ENCODE measurements around the gene SLC25A34. TPM values are rescaled to one million over a fixed set of nuclear protein-coding genes. Genes with fewer than 3 reads are reported as not detected.

The SLC25A34 gene
- 10 to 100 TPM in 3 of 4 donors, 1 to 10 TPM in 1; 3.2 to 51.2 (median 24.8) TPM for polyA plus RNA-seq
- long read RNA-seq, donor 1: 0 reads
- long read RNA-seq, donor 2: 0 reads
- long read RNA-seq, donor 3: 0 reads
- long read RNA-seq, donor 4: 0 reads
- long read RNA-seq, donor 5, partial matches to known transcripts: 0 of 1 reads
- long read RNA-seq, donor 5, other reads (novel, unspliced or antisense): 0 of 1 reads
- long read RNA-seq, donor 6: 0 reads
- long read RNA-seq, donor 7: 0 reads
- long read RNA-seq, donor 8, partial matches to known transcripts: 0 of 1 reads
- long read RNA-seq, donor 8, other reads (novel, unspliced or antisense): 0 of 1 reads
- long read RNA-seq, donor 9: 0 reads
- long read RNA-seq, donor 10: 0 reads

DNA sequence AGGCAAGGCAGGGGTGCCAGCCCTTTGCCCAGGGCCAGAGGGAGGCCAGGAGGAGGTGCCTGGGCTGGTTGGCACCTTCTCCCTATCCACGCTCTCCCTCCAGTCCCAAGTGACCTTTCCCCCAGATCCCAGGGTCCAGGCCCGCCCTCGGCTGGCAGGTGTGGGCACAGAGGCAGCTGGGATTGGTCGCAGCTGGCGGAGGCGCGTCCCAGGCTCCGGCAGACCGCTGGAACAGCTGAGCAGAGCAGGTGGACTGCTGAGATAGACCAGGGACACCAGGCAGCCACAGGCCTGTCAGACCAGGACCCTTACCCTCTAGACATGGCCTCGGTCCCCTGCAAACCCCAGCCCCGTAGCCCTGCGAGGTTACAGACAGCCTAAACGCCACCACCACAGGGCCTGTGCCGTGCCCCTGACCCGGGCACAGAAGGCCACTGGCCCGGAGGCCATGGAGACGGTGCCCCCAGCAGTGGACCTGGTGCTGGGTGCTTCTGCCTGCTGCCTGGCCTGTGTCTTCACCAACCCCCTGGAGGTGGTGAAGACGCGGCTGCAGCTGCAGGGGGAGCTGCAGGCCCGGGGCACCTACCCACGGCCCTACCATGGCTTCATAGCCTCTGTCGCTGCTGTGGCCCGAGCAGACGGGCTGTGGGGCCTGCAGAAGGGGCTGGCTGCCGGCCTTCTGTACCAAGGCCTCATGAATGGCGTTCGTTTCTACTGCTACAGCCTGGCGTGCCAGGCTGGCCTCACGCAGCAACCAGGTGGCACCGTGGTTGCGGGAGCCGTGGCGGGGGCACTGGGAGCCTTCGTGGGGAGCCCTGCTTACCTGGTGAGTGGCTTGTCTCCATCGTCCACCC is at the start of gene SLC25A34:
SLC25A34 (plus strand) TSS at position 221 of the 854 bp plus-strand sequence; CDS start at position 449, 228 bp downstream.
- 20 to 60% (median 49%) methylated on average over 33 to 35 of the region's 35 CpGs for WGBS, 3 donors
- Histone ChIP-seq H3K36me3 (ENCODE audit: control insufficient read depth in 3 of 3, insufficient read depth in 2 of 3, low read depth in 1 of 3, low read length in 3 of 3) (peaks cover 6 to 68% (median 10%) of the 10 kb centered on the region in 3 donors), H3K27me3 (ENCODE audit: control insufficient read depth in 3 of 3, insufficient read depth in 3 of 3, low read length in 3 of 3) (no peaks in the 10 kb centered on the region), H3K9me3 (ENCODE audit: control insufficient read depth in 2 of 2, insufficient read depth in 1 of 2, low read depth in 1 of 2, low read length in 1 of 2) (no peaks in the 10 kb centered on the region), H3K4me3 (ENCODE audit: low read depth in 1 of 3, low read length in 3 of 3) (peak within 1 kb of the TSS in 1 of 3 donors; percentile 66), H3K27ac (ENCODE audit: low read depth in 1 of 3, low read length in 2 of 3) (peak within 1 kb of the TSS; percentile 58 to 97 (median 88)), H3K4me1 (ENCODE audit: control insufficient read depth in 3 of 3, insufficient read depth in 2 of 3, low read depth in 1 of 3, low read length in 2 of 3) (peaks cover 0 to 38% (median 3%) of the 10 kb centered on the region in 3 donors)
- DNase-seq: peak; percentile 94 to 99
- no peak for FAIRE-seq

DNA sequence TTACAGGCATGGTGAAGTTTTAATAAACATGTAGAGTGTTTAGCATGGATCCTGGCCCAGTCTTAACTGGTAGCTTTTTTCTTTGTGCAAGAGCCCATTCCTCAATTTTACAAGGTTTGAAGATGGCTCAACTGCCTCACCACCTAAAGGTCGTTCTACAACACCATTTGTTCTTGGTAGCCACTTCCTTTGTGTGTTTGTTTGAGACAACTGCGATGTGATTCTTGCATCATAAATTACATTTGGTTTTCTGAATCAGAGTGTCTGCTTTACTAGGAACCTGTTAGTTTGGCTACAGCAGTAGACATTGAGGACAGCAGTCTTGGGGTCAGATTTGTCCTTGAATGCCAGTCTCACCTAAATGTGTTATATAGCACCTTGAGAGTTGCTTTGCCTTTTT is 48.6 kb upstream of the SLC25A34 start:
- H3K4me3 ChIP-seq (ENCODE audit: low read depth in 1 of 3, low read length in 3 of 3): no peak overlapping the region
- DNase-seq (no peak), FAIRE-seq (no peak)
- H3K4me1 ChIP-seq (ENCODE audit: control insufficient read depth in 3 of 3, insufficient read depth in 2 of 3, low read depth in 1 of 3, low read length in 2 of 3): peaks cover 0 to 13% (median 6%) of the 10 kb centered on the region in 3 donors
- peaks cover 0 to 15% (median 3%) of the 10 kb centered on the region in 3 donors for H3K36me3 ChIP-seq (ENCODE audit: control insufficient read depth in 3 of 3, insufficient read depth in 2 of 3, low read depth in 1 of 3, low read length in 3 of 3)
- no peaks in the 10 kb centered on the region for H3K27me3 ChIP-seq (ENCODE audit: control insufficient read depth in 3 of 3, insufficient read depth in 3 of 3, low read length in 3 of 3)
- no peak overlapping the region for H3K27ac ChIP-seq (ENCODE audit: low read depth in 1 of 3, low read length in 2 of 3)
- H3K9me3 ChIP-seq (ENCODE audit: control insufficient read depth in 2 of 2, insufficient read depth in 1 of 2, low read depth in 1 of 2, low read length in 1 of 2): no peaks in the 10 kb centered on the region
- WGBS, 3 donors: 65 to 82% (median 81%) methylated on average over 2 of the region's 2 CpGs

DNA sequence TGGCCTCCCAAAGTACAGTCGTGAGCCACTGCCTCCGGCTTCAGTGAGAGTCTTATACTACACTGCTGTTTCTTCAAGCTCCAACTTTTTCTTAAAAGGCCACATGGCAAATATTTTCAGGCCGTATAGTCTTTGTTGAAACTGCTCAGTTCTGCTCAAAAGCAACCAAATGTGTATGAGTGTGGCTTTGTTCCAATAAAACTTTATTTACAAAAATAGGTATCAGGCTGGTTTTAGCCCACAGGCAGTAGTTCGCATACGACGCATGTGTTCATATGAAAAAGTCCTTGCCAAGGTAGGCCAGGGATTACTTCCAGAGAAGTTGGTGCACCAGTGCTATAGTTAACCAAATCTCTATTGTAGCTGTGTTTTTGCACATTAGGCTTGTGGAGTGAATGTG is 45.7 kb upstream of the SLC25A34 start:
- Histone ChIP-seq H3K4me1 (ENCODE audit: control insufficient read depth in 3 of 3, insufficient read depth in 2 of 3, low read depth in 1 of 3, low read length in 2 of 3) (peaks cover 0 to 10% (median 0%) of the 10 kb centered on the region in 3 donors), H3K4me3 (ENCODE audit: low read depth in 1 of 3, low read length in 3 of 3) (no peak overlapping the region), H3K27me3 (ENCODE audit: control insufficient read depth in 3 of 3, insufficient read depth in 3 of 3, low read length in 3 of 3) (no peaks in the 10 kb centered on the region), H3K36me3 (ENCODE audit: control insufficient read depth in 3 of 3, insufficient read depth in 2 of 3, low read depth in 1 of 3, low read length in 3 of 3) (peaks cover 0 to 18% (median 3%) of the 10 kb centered on the region in 3 donors), H3K9me3 (ENCODE audit: control insufficient read depth in 2 of 2, insufficient read depth in 1 of 2, low read depth in 1 of 2, low read length in 1 of 2) (no peaks in the 10 kb centered on the region), H3K27ac (ENCODE audit: low read depth in 1 of 3, low read length in 2 of 3) (no peak overlapping the region)
- FAIRE-seq (no peak), DNase-seq (no peak)
- 95 to 99% (median 95%) methylated on average over 6 of the region's 6 CpGs for WGBS, 3 donors

DNA sequence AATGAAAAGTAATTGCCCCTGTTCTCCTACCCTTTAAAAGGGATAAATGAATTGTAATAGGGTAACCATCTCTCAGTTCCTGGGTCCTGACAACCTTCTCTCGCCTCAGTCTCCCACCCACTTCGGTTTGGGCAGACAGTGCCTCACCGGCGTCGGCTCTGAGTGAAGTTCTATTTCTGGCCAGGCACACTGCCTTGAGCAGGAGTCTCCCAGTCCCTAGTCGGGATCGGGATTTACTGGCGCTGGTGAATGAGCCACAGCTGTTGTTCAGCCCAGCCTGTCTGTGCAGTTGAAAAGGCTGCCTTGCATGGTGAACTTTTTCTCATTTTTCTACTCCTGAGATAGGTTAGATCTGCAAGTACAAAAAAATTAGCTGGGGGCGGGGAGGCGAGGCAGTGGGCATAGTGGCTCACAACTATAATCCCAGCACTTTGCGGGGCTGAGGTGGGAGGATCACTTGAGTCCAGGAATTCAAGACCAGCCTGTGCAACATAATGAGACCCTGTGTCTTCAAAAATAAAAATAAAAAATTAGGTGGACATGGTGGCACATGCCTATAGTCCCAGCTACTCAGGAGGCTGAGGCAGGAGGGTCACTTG is 44.5 kb upstream of the SLC25A34 start:
- peaks cover 0 to 22% (median 3%) of the 10 kb centered on the region in 3 donors for H3K36me3 ChIP-seq (ENCODE audit: control insufficient read depth in 3 of 3, insufficient read depth in 2 of 3, low read depth in 1 of 3, low read length in 3 of 3)
- DNase-seq (no peak), FAIRE-seq (no peak)
- H3K27ac ChIP-seq (ENCODE audit: low read depth in 1 of 3, low read length in 2 of 3): no peak overlapping the region
- H3K4me3 ChIP-seq (ENCODE audit: low read depth in 1 of 3, low read length in 3 of 3): no peak overlapping the region
- no peaks in the 10 kb centered on the region for H3K9me3 ChIP-seq (ENCODE audit: control insufficient read depth in 2 of 2, insufficient read depth in 1 of 2, low read depth in 1 of 2, low read length in 1 of 2)
- H3K4me1 ChIP-seq (ENCODE audit: control insufficient read depth in 3 of 3, insufficient read depth in 2 of 3, low read depth in 1 of 3, low read length in 2 of 3): peaks cover 0 to 6% (median 0%) of the 10 kb centered on the region in 3 donors
- no peaks in the 10 kb centered on the region for H3K27me3 ChIP-seq (ENCODE audit: control insufficient read depth in 3 of 3, insufficient read depth in 3 of 3, low read length in 3 of 3)
- 68 to 90% (median 89%) methylated on average over 11 of the region's 11 CpGs for WGBS, 3 donors

DNA sequence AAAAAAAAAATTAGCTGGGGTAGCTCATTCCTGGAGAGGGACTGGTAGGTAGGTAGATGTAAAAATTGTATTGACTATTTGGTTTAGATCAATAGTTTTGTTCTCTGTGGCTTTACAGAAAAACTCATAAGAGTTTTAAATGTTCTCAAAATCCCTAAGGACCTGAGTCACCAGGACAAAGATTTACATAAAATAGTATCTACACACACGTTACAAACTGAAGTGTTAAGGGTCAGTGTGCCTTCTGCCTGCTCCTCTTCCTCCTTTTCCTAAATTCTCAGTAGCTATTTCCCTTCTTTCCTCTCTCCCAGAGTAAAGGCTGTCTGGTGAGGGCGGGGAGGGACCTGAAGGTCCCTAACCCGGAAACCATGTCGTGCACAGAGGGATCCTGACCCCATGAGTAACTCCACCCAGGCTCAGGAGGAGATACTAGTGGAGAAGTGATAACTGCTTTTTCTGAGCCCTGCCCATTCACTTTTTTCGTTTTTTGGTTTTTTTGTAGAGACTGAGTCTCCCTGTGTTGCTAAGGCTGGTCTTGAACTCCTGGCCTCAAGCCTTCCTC is 43.9 kb upstream of the SLC25A34 start:
- Histone ChIP-seq H3K27ac (ENCODE audit: low read depth in 1 of 3, low read length in 2 of 3) (no peak overlapping the region), H3K27me3 (ENCODE audit: control insufficient read depth in 3 of 3, insufficient read depth in 3 of 3, low read length in 3 of 3) (no peaks in the 10 kb centered on the region), H3K4me1 (ENCODE audit: control insufficient read depth in 3 of 3, insufficient read depth in 2 of 3, low read depth in 1 of 3, low read length in 2 of 3) (peaks cover 0 to 6% (median 0%) of the 10 kb centered on the region in 3 donors), H3K4me3 (ENCODE audit: low read depth in 1 of 3, low read length in 3 of 3) (no peak overlapping the region), H3K36me3 (ENCODE audit: control insufficient read depth in 3 of 3, insufficient read depth in 2 of 3, low read depth in 1 of 3, low read length in 3 of 3) (peaks cover 0 to 28% (median 3%) of the 10 kb centered on the region in 3 donors), H3K9me3 (ENCODE audit: control insufficient read depth in 2 of 2, insufficient read depth in 1 of 2, low read depth in 1 of 2, low read length in 1 of 2) (no peaks in the 10 kb centered on the region)
- no peak for DNase-seq
- FAIRE-seq: no peak
- WGBS, 3 donors: 66 to 81% (median 72%) methylated on average over 5 of the region's 5 CpGs

DNA sequence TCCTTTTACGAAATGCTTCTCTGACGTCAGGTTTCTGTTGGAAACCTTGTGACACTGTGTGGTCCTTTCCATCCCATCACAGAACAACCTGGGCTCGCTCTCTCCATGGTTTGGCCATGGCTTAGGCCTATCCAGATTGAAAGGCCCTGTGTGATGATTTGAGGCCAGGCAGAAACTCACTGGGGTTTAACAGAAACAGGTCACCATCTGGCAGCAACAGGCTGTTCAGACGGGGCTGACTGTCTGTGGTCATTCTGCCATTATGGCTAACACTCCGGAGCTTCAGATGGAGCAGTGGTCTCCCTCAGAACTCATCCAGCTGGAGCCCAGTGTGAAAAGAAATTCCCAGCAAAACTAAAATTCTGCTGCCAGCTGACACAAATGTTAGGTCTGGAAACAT is 42.7 kb upstream of the SLC25A34 start:
- Histone ChIP-seq H3K27me3 (ENCODE audit: control insufficient read depth in 3 of 3, insufficient read depth in 3 of 3, low read length in 3 of 3) (no peaks in the 10 kb centered on the region), H3K9me3 (ENCODE audit: control insufficient read depth in 2 of 2, insufficient read depth in 1 of 2, low read depth in 1 of 2, low read length in 1 of 2) (no peaks in the 10 kb centered on the region), H3K4me3 (ENCODE audit: low read depth in 1 of 3, low read length in 3 of 3) (no peak overlapping the region), H3K36me3 (ENCODE audit: control insufficient read depth in 3 of 3, insufficient read depth in 2 of 3, low read depth in 1 of 3, low read length in 3 of 3) (peaks cover 0 to 36% (median 3%) of the 10 kb centered on the region in 3 donors), H3K4me1 (ENCODE audit: control insufficient read depth in 3 of 3, insufficient read depth in 2 of 3, low read depth in 1 of 3, low read length in 2 of 3) (peaks cover 0 to 3% (median 0%) of the 10 kb centered on the region in 3 donors), H3K27ac (ENCODE audit: low read depth in 1 of 3, low read length in 2 of 3) (no peak overlapping the region)
- WGBS, 3 donors: 83 to 93% (median 88%) methylated on average over 5 of the region's 5 CpGs
- DNase-seq (no peak), FAIRE-seq (no peak)

DNA sequence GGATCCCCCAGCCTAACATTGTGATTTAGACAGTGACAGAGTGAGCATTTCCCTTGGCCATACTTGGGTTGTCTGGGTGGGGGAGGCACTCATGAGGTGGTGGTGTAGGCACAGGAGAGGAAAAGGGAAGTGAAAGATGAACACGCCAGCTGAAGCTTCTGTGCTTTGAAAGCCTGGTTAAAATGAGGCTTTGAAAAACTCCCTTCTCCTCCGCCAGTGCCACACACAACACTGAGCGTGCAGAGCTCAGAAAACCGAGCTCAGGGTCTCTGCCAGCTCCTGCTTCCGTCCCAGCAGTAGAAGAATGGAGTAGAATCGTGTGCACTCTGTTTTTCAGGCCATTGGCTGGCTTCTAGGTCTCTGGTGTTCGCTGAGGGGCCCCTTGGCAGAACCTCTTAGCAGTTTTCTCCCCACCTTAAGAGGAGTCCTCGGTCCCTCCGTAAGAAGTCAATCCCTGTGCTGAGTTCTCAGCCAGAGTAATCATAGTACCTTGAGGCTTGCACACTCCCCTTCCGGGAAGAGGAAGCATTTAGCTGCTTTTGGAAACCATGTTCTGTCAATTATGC is 39.0 kb upstream of the SLC25A34 start:
- peak overlapping the region in 1 of 3 donors; percentile 81 for H3K27ac ChIP-seq (ENCODE audit: low read depth in 1 of 3, low read length in 2 of 3)

More for the DNA sequence above, 39.0 kb upstream of the SLC25A34 start:
- Histone ChIP-seq H3K36me3 (ENCODE audit: control insufficient read depth in 3 of 3, insufficient read depth in 2 of 3, low read depth in 1 of 3, low read length in 3 of 3) (peaks cover 0 to 26% (median 0%) of the 10 kb centered on the region in 3 donors), H3K4me1 (ENCODE audit: control insufficient read depth in 3 of 3, insufficient read depth in 2 of 3, low read depth in 1 of 3, low read length in 2 of 3) (peaks cover 0 to 3% (median 0%) of the 10 kb centered on the region in 3 donors), H3K4me3 (ENCODE audit: low read depth in 1 of 3, low read length in 3 of 3) (no peak overlapping the region), H3K27me3 (ENCODE audit: control insufficient read depth in 3 of 3, insufficient read depth in 3 of 3, low read length in 3 of 3) (no peaks in the 10 kb centered on the region), H3K9me3 (ENCODE audit: control insufficient read depth in 2 of 2, insufficient read depth in 1 of 2, low read depth in 1 of 2, low read length in 1 of 2) (no peaks in the 10 kb centered on the region)
- WGBS, 3 donors: 53 to 78% (median 60%) methylated on average over 10 of the region's 10 CpGs
- DNase-seq (no peak), FAIRE-seq (no peak)
